Neuronal stem cell (in vitro differentiated cells): ENCODE results near the gene NPY4R2.
"Not testable (repeated sequence)": the region's sequence is repeated elsewhere in the genome, so short reads cannot be mapped to it uniquely, and the experiment has no call there.

Experiments used
- DNase-seq: peaks from one replicate; pipeline ENCODE4 v3.0.0-alpha.2; 2013; ENCODE audit warnings: low spot score
- H2AFZ ChIP-seq: one replicate; pipeline ENCODE4 v1.6.1; 2013; ENCODE audit warnings: mild to moderate bottlenecking, low read length, inconsistent platforms
- H2AK5ac ChIP-seq: 2 replicates; pipeline ENCODE4 v1.6.1; 2013; ENCODE audit warnings: low read depth, mild to moderate bottlenecking, inconsistent platforms, low read length, moderate library complexity, mixed read lengths
- H2BK120ac ChIP-seq: 2 replicates; pipeline ENCODE4 v1.6.1; 2013; ENCODE audit warnings: low read depth, mild to moderate bottlenecking, inconsistent platforms, low read length, moderate library complexity, mixed read lengths
- H2BK12ac ChIP-seq: one replicate; pipeline ENCODE4 v1.6.1; 2013; ENCODE audit warnings: low read length, inconsistent platforms
- H2BK15ac ChIP-seq: 2 replicates; pipeline ENCODE4 v1.6.1; 2013; ENCODE audit warnings: mild to moderate bottlenecking, low read length, inconsistent platforms, mixed read lengths
- H2BK5ac ChIP-seq: one replicate; pipeline ENCODE4 v1.6.1; 2013; ENCODE audit warnings: inconsistent platforms, mild to moderate bottlenecking, low read length, moderate library complexity
- H3K14ac ChIP-seq: one replicate; pipeline ENCODE4 v1.6.1; 2013; ENCODE audit warnings: low read length, inconsistent platforms
- H3K18ac ChIP-seq: 2 replicates; pipeline ENCODE4 v1.6.1; 2013; ENCODE audit warnings: low read length, inconsistent platforms
- H3K23ac ChIP-seq: 2 replicates; pipeline ENCODE4 v1.6.1; 2013; ENCODE audit warnings: low read depth, mild to moderate bottlenecking, mixed read lengths, low read length, inconsistent platforms; ENCODE audit not compliant: poor library complexity
- H3K27ac ChIP-seq: replicated peaks from 3 replicates; pipeline ENCODE4 v1.5.1; 2013; ENCODE audit warnings: low read length, inconsistent platforms
- H3K27me3 ChIP-seq, 3 experiments: 2 replicates each; pipeline ENCODE4 v1.6.1; 2013; ENCODE audit warnings: low read length in 3 of 3, mild to moderate bottlenecking in 2 of 3, inconsistent platforms in 1 of 3, low read depth in 1 of 3, mixed read lengths in 1 of 3, moderate library complexity in 1 of 3; ENCODE audit not compliant: control insufficient read depth in 3 of 3, insufficient read depth in 3 of 3
- H3K36me3 ChIP-seq, 2 donors: replicated peaks in 1 of 2; 2 replicates each; pipeline ENCODE4 v1.6.1; 2013; ENCODE audit warnings: low read length in 2 of 2; ENCODE audit not compliant: control insufficient read depth in 2 of 2, insufficient read depth in 2 of 2
- H3K4ac ChIP-seq: 2 replicates; pipeline ENCODE4 v1.6.1; 2013; ENCODE audit warnings: inconsistent platforms, mild to moderate bottlenecking, low read length, moderate library complexity
- H3K4me1 ChIP-seq, 2 donors: 1 replicate in 1 of 2; 2 replicates in 1 of 2; pipeline ENCODE4 v1.6.1; 2013; ENCODE audit warnings: low read length in 2 of 2, low read depth in 1 of 2; ENCODE audit not compliant: control insufficient read depth in 2 of 2, insufficient read depth in 1 of 2
- H3K4me2 ChIP-seq: one replicate; pipeline ENCODE4 v1.6.1; 2013; ENCODE audit warnings: mild to moderate bottlenecking, low read length, inconsistent platforms; ENCODE audit not compliant: insufficient read depth, poor library complexity, severe bottlenecking
- H3K4me3 ChIP-seq, 2 donors: 2 replicates each; pipeline ENCODE4 v1.5.1; 2013; ENCODE audit warnings: low read length in 2 of 2, mild to moderate bottlenecking in 2 of 2, inconsistent platforms in 1 of 2, moderate library complexity in 1 of 2
- H3K79me1 ChIP-seq: one replicate; pipeline ENCODE4 v1.6.1; 2013; ENCODE audit warnings: low read depth, mild to moderate bottlenecking, inconsistent platforms, low read length, moderate library complexity
- H3K9ac ChIP-seq: one replicate; pipeline ENCODE4 v1.6.1; 2013; ENCODE audit warnings: mild to moderate bottlenecking, low read depth, low read length, inconsistent platforms; ENCODE audit not compliant: poor library complexity
- H3K9me3 ChIP-seq, 2 donors: replicated peaks in 1 of 2; 2 replicates each; pipeline versions ENCODE3 to v1.6.1; 2013; ENCODE audit warnings: low read length in 2 of 2, mild to moderate bottlenecking in 2 of 2, inconsistent platforms in 1 of 2, low read depth in 1 of 2, mixed read lengths in 1 of 2, moderate library complexity in 1 of 2; ENCODE audit not compliant: control insufficient read depth in 2 of 2, insufficient read depth in 1 of 2
- H4K8ac ChIP-seq: one replicate; pipeline ENCODE4 v1.6.1; 2013; ENCODE audit warnings: low read depth, mild to moderate bottlenecking, inconsistent platforms, low read length, moderate library complexity
- H4K91ac ChIP-seq: one replicate; pipeline ENCODE4 v1.6.1; 2013; ENCODE audit warnings: low read length, low read depth, mild to moderate bottlenecking, inconsistent platforms; ENCODE audit not compliant: poor library complexity
- WGBS, 2 donors: extraction: QIAGEN DNeasy Blood & Tissue Kit; methylation state at CpG; one replicate each; pipeline ENCODE4 v1.1.7; 2013; ENCODE audit warnings: missing lambda C conversion rate in 2 of 2, mixed read lengths in 1 of 2; ENCODE audit not compliant: insufficient read length in 2 of 2, insufficient replicate concordance in 1 of 2; ENCODE audit errors: extremely low coverage in 2 of 2; 5-methylcytosine and 5-hydroxymethylcytosine counted together

NPY4R2 gene

DNA sequence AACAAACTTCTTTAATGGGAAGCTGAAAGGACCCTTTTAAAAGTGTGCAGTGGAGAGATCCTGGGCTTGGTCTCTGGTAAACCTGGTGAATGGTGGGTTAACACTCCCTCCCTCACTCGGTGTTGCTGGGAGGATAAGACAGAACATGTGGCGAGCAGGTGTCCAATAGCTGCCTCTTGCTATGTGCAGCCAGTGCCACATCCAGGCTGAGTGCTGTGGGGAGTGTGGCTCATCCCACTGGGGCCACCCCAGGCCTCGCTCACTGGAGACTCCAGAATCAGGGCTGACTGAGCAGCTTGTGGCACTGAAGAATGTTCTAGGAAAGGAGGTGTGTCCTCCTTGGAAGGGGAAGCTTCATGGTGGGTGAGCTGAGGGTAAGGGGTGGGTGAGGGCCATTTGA lies 51.6 kb downstream of the NPY4R2 start:
- not testable (repeated sequence) for H2AFZ ChIP-seq, H2BK120ac ChIP-seq, H3K27me3 ChIP-seq, H3K79me1 ChIP-seq, H3K4ac ChIP-seq, H4K91ac ChIP-seq, H2BK15ac ChIP-seq, H3K4me3 ChIP-seq, H3K23ac ChIP-seq, H3K9me3 ChIP-seq, H4K8ac ChIP-seq, H3K36me3 ChIP-seq, H3K4me1 ChIP-seq, H3K9ac ChIP-seq, H3K4me2 ChIP-seq, H3K27ac ChIP-seq, H2BK5ac ChIP-seq, H3K18ac ChIP-seq, H2AK5ac ChIP-seq, H3K14ac ChIP-seq, DNase-seq, H2BK12ac ChIP-seq
- WGBS, 2 donors, result no CpG with 5 or more reads among the region's 3 CpGs

- not testable (repeated sequence) for DNase-seq, H4K91ac ChIP-seq, H3K27ac ChIP-seq, H2BK12ac ChIP-seq, H2BK120ac ChIP-seq, H3K18ac ChIP-seq, H3K4me1 ChIP-seq, H2AK5ac ChIP-seq, H2AFZ ChIP-seq, H3K9me3 ChIP-seq, H3K9ac ChIP-seq, H3K4ac ChIP-seq, H3K4me3 ChIP-seq, H4K8ac ChIP-seq, H3K14ac ChIP-seq, H3K79me1 ChIP-seq, H2BK15ac ChIP-seq, H3K27me3 ChIP-seq, H3K23ac ChIP-seq, H3K4me2 ChIP-seq, H3K36me3 ChIP-seq, H2BK5ac ChIP-seq
- no CpG with 5 or more reads among the region's 5 CpGs for WGBS, 2 donors
These were observed 53.1 kb downstream of the NPY4R2 start for GRCh38 chr10:47971598-47971997.

DNA sequence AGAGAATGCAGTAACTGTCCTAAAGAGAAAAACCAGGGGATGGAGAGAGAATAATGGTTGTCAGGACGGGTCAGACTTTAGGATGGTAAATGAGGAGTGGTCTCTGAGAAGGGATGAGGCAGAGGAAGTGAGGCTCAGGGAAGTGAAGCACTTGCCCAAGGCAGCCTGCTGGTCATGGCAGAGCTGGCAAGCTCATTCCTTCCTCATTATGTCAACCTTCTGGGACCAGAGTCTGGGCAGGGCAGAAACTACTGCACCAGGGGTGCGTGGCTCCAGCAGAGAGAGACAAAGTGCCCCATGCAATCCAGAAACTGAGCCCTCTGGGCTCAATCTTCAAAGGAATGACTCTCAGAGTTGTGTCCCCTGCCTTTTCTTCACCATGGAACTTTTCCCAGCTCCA lies 53.6 kb downstream of the NPY4R2 start:
- H3K27ac ChIP-seq, result not testable (repeated sequence)

More for the DNA sequence above, 53.6 kb downstream of the NPY4R2 start:
- H3K18ac ChIP-seq, H3K36me3 ChIP-seq, H2AFZ ChIP-seq, H4K8ac ChIP-seq, H3K14ac ChIP-seq, H2BK5ac ChIP-seq, H3K79me1 ChIP-seq, H3K9me3 ChIP-seq, H4K91ac ChIP-seq, H3K4me1 ChIP-seq, H3K4ac ChIP-seq, H3K9ac ChIP-seq, H3K4me2 ChIP-seq, H3K4me3 ChIP-seq, H2BK120ac ChIP-seq, H2AK5ac ChIP-seq, H2BK12ac ChIP-seq, H3K23ac ChIP-seq, H3K27me3 ChIP-seq, H2BK15ac ChIP-seq, DNase-seq: not testable (repeated sequence)
- WGBS, 2 donors, result no CpG with 5 or more reads among the region's 2 CpGs
